ENCODE data around the gene HFM1.
"Not testable (repeated sequence)": the region's sequence is repeated elsewhere in the genome, so short reads cannot be mapped to it uniquely, and the experiment has no call there.

The HFM1 gene

GRCh38 chr1:91404151-91405012 lies at the start of gene HFM1:
Gene HFM1 (minus strand): TSS chr1:91404837. CDS start chr1:91401082, 3,755 bp downstream.
- DNase-seq = peak; percentile 66

- no peak for DNase-seq
These were observed 49.5 kb upstream of the HFM1 start for GRCh38 chr1:91454136-91454535.

- no peak for DNase-seq
These were observed 45.6 kb upstream of the HFM1 start for GRCh38 chr1:91450260-91450659.

GRCh38 chr1:91447782-91448181 lies 43.1 kb upstream of the HFM1 start:
- DNase-seq = not testable (repeated sequence)

- DNase-seq = not testable (repeated sequence)
These were observed 37.3 kb upstream of the HFM1 start for GRCh38 chr1:91441980-91442379.

- no peak for DNase-seq
These were observed 36.2 kb upstream of the HFM1 start for GRCh38 chr1:91440847-91441246.

- DNase-seq = no peak
These were observed 34.4 kb upstream of the HFM1 start for GRCh38 chr1:91439016-91439415.

- DNase-seq = no peak
These were observed 23.7 kb upstream of the HFM1 start for GRCh38 chr1:91428182-91428798.

- no peak for DNase-seq
These were observed 23.1 kb upstream of the HFM1 start for GRCh38 chr1:91427741-91428140.

- DNase-seq = not testable (repeated sequence)
These were observed 17.9 kb upstream of the HFM1 start for GRCh38 chr1:91422523-91422922.

GRCh38 chr1:91412371-91412770 lies 7.7 kb upstream of the HFM1 start:
- no peak for DNase-seq

- DNase-seq = no peak
These were observed 2.2 kb upstream of the HFM1 start for GRCh38 chr1:91406773-91407389.

- DNase-seq = peak; percentile 23
These were observed 2.6 kb downstream of the HFM1 start for GRCh38 chr1:91402023-91402422.

- DNase-seq = no peak
These were observed 4.4 kb downstream of the HFM1 start for GRCh38 chr1:91400133-91400725.

- no peak for DNase-seq
These were observed 6.3 kb downstream of the HFM1 start for GRCh38 chr1:91398291-91398690.

GRCh38 chr1:91397605-91398004 lies 7.0 kb downstream of the HFM1 start:
- DNase-seq = no peak

- DNase-seq = no peak
These were observed 11.6 kb downstream of the HFM1 start for GRCh38 chr1:91393042-91393441.

- DNase-seq = no peak
These were observed 18.5 kb downstream of the HFM1 start for GRCh38 chr1:91386109-91386508.

GRCh38 chr1:91383456-91383855 lies 21.2 kb downstream of the HFM1 start:
- DNase-seq = no peak

GRCh38 chr1:91381844-91382243 lies 22.8 kb downstream of the HFM1 start:
- DNase-seq = no peak

GRCh38 chr1:91374086-91374485 lies 30.6 kb downstream of the HFM1 start:
- no peak for DNase-seq

GRCh38 chr1:91372230-91372629 lies 32.4 kb downstream of the HFM1 start:
- DNase-seq = not testable (repeated sequence)

- no peak for DNase-seq
These were observed 55.1 kb downstream of the HFM1 start for GRCh38 chr1:91349524-91349923.
